Myocyte (in vitro differentiated cells): Measurements from ENCODE around the gene LMX1B. TPM values are rescaled to one million over a fixed set of nuclear protein-coding genes. Genes with fewer than 3 reads are reported as not detected.

Experiments
- DNase-seq: peaks from one replicate; pipeline ENCODE4 v3.0.0-alpha.2; 2012; ENCODE audit warnings: low read depth
- total RNA-seq: library from RNA; depleted of rRNA; stranded (reverse); fragments of >200 nt; gene quantifications from 2 replicates; pipeline ENCODE4 v1.2.3, GENCODE V29; 2014

The LMX1B gene
- total RNA-seq, 1 donor from 2014 or later = not detected

GRCh38 chr9:126694206-126695081 lies 80.7 kb downstream of the LMX1B start:
- DNase-seq = no peak

- DNase-seq = no peak
Observed at GRCh38 chr9:126695186-126695585, 81.5 kb downstream of the LMX1B start.

GRCh38 chr9:126695701-126696400 lies 82.1 kb downstream of the LMX1B start:
- DNase-seq = no peak

- DNase-seq = no peak
Observed at GRCh38 chr9:126696401-126697145, 82.8 kb downstream of the LMX1B start.

- DNase-seq = no peak
Observed at GRCh38 chr9:126697330-126697729, 83.6 kb downstream of the LMX1B start.

GRCh38 chr9:126698251-126698650 lies 84.5 kb downstream of the LMX1B start:
- DNase-seq = no peak

- no peak for DNase-seq
Observed at GRCh38 chr9:126698756-126699155, 85.0 kb downstream of the LMX1B start.

- DNase-seq = no peak
Observed at GRCh38 chr9:126699401-126699881, 85.7 kb downstream of the LMX1B start.

- DNase-seq = no peak
Observed at GRCh38 chr9:126700296-126700695, 86.6 kb downstream of the LMX1B start.

- DNase-seq = no peak
Observed at GRCh38 chr9:126700903-126701812, 87.4 kb downstream of the LMX1B start.

GRCh38 chr9:126701813-126702140 lies 88.0 kb downstream of the LMX1B start:
- no peak for DNase-seq

- DNase-seq = no peak
Observed at GRCh38 chr9:126702151-126703001, 88.6 kb downstream of the LMX1B start.

GRCh38 chr9:126703002-126703865 lies 89.5 kb downstream of the LMX1B start:
- no peak for DNase-seq

- DNase-seq = no peak
Observed at GRCh38 chr9:126703866-126704156, 90.1 kb downstream of the LMX1B start.

GRCh38 chr9:126704157-126704891 lies 90.6 kb downstream of the LMX1B start:
- peak; percentile 30 for DNase-seq

- peak; percentile 66 for DNase-seq
Observed at GRCh38 chr9:126704892-126705766, 91.4 kb downstream of the LMX1B start.
